Skeletal muscle tissue (tissue), 4 donors: ENCODE measurements around the gene GRHL1. TPM values are rescaled to one million over a fixed set of nuclear protein-coding genes. Genes with fewer than 3 reads are reported as not detected.

ENCODE experiments used
- H3K27ac ChIP-seq: one replicate; pipeline ENCODE4 v1.7.0; 2013; ENCODE audit warnings: mild to moderate bottlenecking, low read depth, low read length, inconsistent platforms
- H3K27me3 ChIP-seq, 3 donors: one replicate each; pipeline ENCODE4 v1.7.0; 2013; ENCODE audit warnings: low read length in 3 of 3; ENCODE audit not compliant: control insufficient read depth in 3 of 3, insufficient read depth in 3 of 3
- H3K36me3 ChIP-seq, 3 donors: one replicate each; pipeline ENCODE4 v1.7.0; 2013; ENCODE audit warnings: low read length in 3 of 3; ENCODE audit not compliant: control insufficient read depth in 3 of 3, insufficient read depth in 3 of 3
- H3K4me1 ChIP-seq, 3 donors: one replicate each; pipeline ENCODE4 v1.7.0; 2013; ENCODE audit warnings: low read length in 3 of 3, mild to moderate bottlenecking in 3 of 3; ENCODE audit not compliant: control insufficient read depth in 3 of 3, insufficient read depth in 3 of 3
- H3K4me3 ChIP-seq, 3 donors: one replicate each; pipeline ENCODE4 v1.7.0; 2013; ENCODE audit warnings: low read length in 3 of 3
- H3K9ac ChIP-seq, 3 donors: one replicate each; pipeline ENCODE4 v1.7.0; 2013; ENCODE audit warnings: low read length in 3 of 3, mild to moderate bottlenecking in 3 of 3, moderate library complexity in 2 of 3, low read depth in 1 of 3
- H3K9me3 ChIP-seq, 3 donors: one replicate each; pipeline ENCODE4 v1.7.0; 2013; ENCODE audit warnings: low read length in 3 of 3; ENCODE audit not compliant: control insufficient read depth in 3 of 3
- total RNA-seq: library from RNA; depleted of rRNA; stranded (reverse); fragments of >200 nt; gene quantifications from one replicate; pipeline ENCODE4 v1.2.3, GENCODE V29; 2014
- donor health status: Osteomylitis.

Gene GRHL1
- total RNA-seq, 1 donor from 2014 or later: under 0.01 TPM

GRCh38 chr2:10038123-10038522 lies 86.6 kb downstream of the GRHL1 start:
- no peaks in the 10 kb centered on the region for H3K9me3 ChIP-seq

GRCh38 chr2:10038716-10039115 lies 87.2 kb downstream of the GRHL1 start:
- Histone ChIP-seq H3K36me3 (no peaks in the 10 kb centered on the region), H3K4me1 (peaks cover 34 to 61% (median 51%) of the 10 kb centered on the region in 3 donors), H3K9ac (no peak overlapping the region), H3K27me3 (no peaks in the 10 kb centered on the region), H3K4me3 (no peak overlapping the region), H3K27ac (no peak overlapping the region), H3K9me3 (no peaks in the 10 kb centered on the region)

More at GRCh38 chr2:10038123-10038522, 86.6 kb downstream of the GRHL1 start:
- Histone ChIP-seq H3K27ac (no peak overlapping the region), H3K4me1 (peaks cover 34 to 61% (median 51%) of the 10 kb centered on the region in 3 donors), H3K9ac (no peak overlapping the region), H3K4me3 (no peak overlapping the region), H3K27me3 (no peaks in the 10 kb centered on the region), H3K36me3 (no peaks in the 10 kb centered on the region)

GRCh38 chr2:10039658-10040410 lies 88.3 kb downstream of the GRHL1 start:
- Histone ChIP-seq H3K4me3 (no peak overlapping the region), H3K4me1 (peaks cover 34 to 65% (median 51%) of the 10 kb centered on the region in 3 donors), H3K27ac (no peak overlapping the region), H3K9me3 (no peaks in the 10 kb centered on the region), H3K27me3 (no peaks in the 10 kb centered on the region), H3K9ac (peak overlapping the region in 1 of 3 donors; percentile 28), H3K36me3 (no peaks in the 10 kb centered on the region)

- Histone ChIP-seq H3K36me3 (peaks cover 0 to 4% (median 0%) of the 10 kb centered on the region in 3 donors), H3K9me3 (no peaks in the 10 kb centered on the region), H3K4me1 (peaks cover 16 to 51% (median 44%) of the 10 kb centered on the region in 3 donors), H3K9ac (peak overlapping the region in 1 of 3 donors; percentile 76), H3K4me3 (peak overlapping the region in 1 of 3 donors; percentile 73), H3K27me3 (no peaks in the 10 kb centered on the region), H3K27ac (peak overlapping the region; percentile 77)
Measured at GRCh38 chr2:10041711-10042110, 90.2 kb downstream of the GRHL1 start.

- peak overlapping the region; percentile 66 to 76 (median 69) for H3K9ac ChIP-seq
- peak overlapping the region; percentile 77 for H3K27ac ChIP-seq
- H3K9me3 ChIP-seq: no peaks in the 10 kb centered on the region
- H3K4me1 ChIP-seq: peaks cover 8 to 43% (median 37%) of the 10 kb centered on the region in 3 donors
- H3K4me3 ChIP-seq: peak overlapping the region; percentile 64 to 73 (median 69)
- H3K27me3 ChIP-seq: no peaks in the 10 kb centered on the region
- peaks cover under 1 to 9% (median 8%) of the 10 kb centered on the region in 3 donors for H3K36me3 ChIP-seq
Measured at GRCh38 chr2:10042301-10043161, 91.0 kb downstream of the GRHL1 start.

GRCh38 chr2:10043256-10043905 lies 91.9 kb downstream of the GRHL1 start, which contains the start of gene KLF11:
TSS of gene KLF11 (plus strand) at chr2:10043550. CDS start at chr2:10043717, 167 bp downstream.
- Histone ChIP-seq H3K36me3 (peaks cover 9 to 17% (median 16%) of the 10 kb centered on the region in 3 donors), H3K9me3 (no peaks in the 10 kb centered on the region), H3K27ac (peak within 1 kb of the TSS; percentile 82), H3K27me3 (no peaks in the 10 kb centered on the region), H3K4me1 (peaks cover 12 to 42% (median 38%) of the 10 kb centered on the region in 3 donors), H3K4me3 (peak within 1 kb of the TSS; percentile 65 to 76 (median 69)), H3K9ac (peak within 1 kb of the TSS; percentile 69 to 85 (median 74))

- peak overlapping the region; percentile 65 to 76 (median 67) for H3K4me3 ChIP-seq
- H3K27ac ChIP-seq: peak overlapping the region; percentile 82
- H3K27me3 ChIP-seq: no peaks in the 10 kb centered on the region
- H3K36me3 ChIP-seq: peaks cover 12 to 20% (median 18%) of the 10 kb centered on the region in 3 donors
- H3K9ac ChIP-seq: peak overlapping the region; percentile 35 to 85 (median 74)
- no peaks in the 10 kb centered on the region for H3K9me3 ChIP-seq
- peaks cover 14 to 45% (median 41%) of the 10 kb centered on the region in 3 donors for H3K4me1 ChIP-seq
Measured at GRCh38 chr2:10043906-10044601, 92.6 kb downstream of the GRHL1 start.

GRCh38 chr2:10045561-10046355 lies 94.3 kb downstream of the GRHL1 start:
- Histone ChIP-seq H3K27ac (peak overlapping the region; percentile 81), H3K9ac (peak overlapping the region in 2 of 3 donors; percentile 11 to 32), H3K4me3 (no peak overlapping the region), H3K27me3 (no peaks in the 10 kb centered on the region), H3K9me3 (no peaks in the 10 kb centered on the region), H3K4me1 (peaks cover 11 to 42% (median 34%) of the 10 kb centered on the region in 3 donors), H3K36me3 (peaks cover 18 to 20% (median 18%) of the 10 kb centered on the region in 3 donors)
